Measurements from ENCODE around the gene GPA33. TPM values are rescaled to one million over a fixed set of nuclear protein-coding genes. Genes with fewer than 3 reads are reported as not detected.

Gene GPA33
- total RNA-seq, 4 donors from 2014 or later, result 0.29 TPM; not detected in 3

- intact Hi-C loops (cut with DNase I; ENCODE audit: low total_unique reads), result no loop called here
- Histone ChIP-seq H3K9me3 (no peaks in the 10 kb centered on the region), H3K4me1 (peaks cover 0 to 8% of the 10 kb centered on the region in 2 donors), H3K36me3 (no peaks in the 10 kb centered on the region), H3K27me3 (no peaks in the 10 kb centered on the region), H3K4me3 (no peak overlapping the region), H3K27ac (no peak overlapping the region)
- DNase-seq, result no peak
- TF ChIP-seq CTCF (IDR thresholded peaks at IDR 0.05), result no peak
- TF ChIP-seq POLR2A (IDR thresholded peaks at IDR 0.05), result no peak
These were observed 32.4 kb upstream of the GPA33 start for GRCh38 chr1:167122568-167122967.

GRCh38 chr1:167122121-167122480 is 31.9 kb upstream of the GPA33 start:
- H3K27ac ChIP-seq, result no peak overlapping the region
- H3K4me3 ChIP-seq, result no peak overlapping the region
- H3K36me3 ChIP-seq, result no peaks in the 10 kb centered on the region
- DNase-seq, result no peak
- no peaks in the 10 kb centered on the region for H3K27me3 ChIP-seq
- intact Hi-C loops (cut with DNase I; ENCODE audit: low total_unique reads), result no loop called here
- H3K4me1 ChIP-seq, result peaks cover 0 to 8% of the 10 kb centered on the region in 2 donors
- TF ChIP-seq POLR2A (IDR thresholded peaks at IDR 0.05) (no peak), CTCF (IDR thresholded peaks at IDR 0.05) (no peak)
- no peaks in the 10 kb centered on the region for H3K9me3 ChIP-seq

GRCh38 chr1:167121375-167122120 is 31.4 kb upstream of the GPA33 start:
- Histone ChIP-seq H3K4me3 (peak overlapping the region in 1 of 2 donors; percentile 17), H3K27me3 (no peaks in the 10 kb centered on the region), H3K36me3 (no peaks in the 10 kb centered on the region), H3K9me3 (no peaks in the 10 kb centered on the region), H3K27ac (no peak overlapping the region), H3K4me1 (peaks cover 0 to 8% of the 10 kb centered on the region in 2 donors)
- no peak for TF ChIP-seq POLR2A (IDR thresholded peaks at IDR 0.05)
- TF ChIP-seq CTCF (IDR thresholded peaks at IDR 0.05), result no peak
- intact Hi-C loops (cut with DNase I; ENCODE audit: low total_unique reads), result no loop called here
- DNase-seq, result peak in 1 of 2 donors; percentile 24

GRCh38 chr1:167120899-167121298 is 30.7 kb upstream of the GPA33 start:
- Histone ChIP-seq H3K4me3 (no peak overlapping the region), H3K27ac (no peak overlapping the region), H3K27me3 (no peaks in the 10 kb centered on the region), H3K9me3 (no peaks in the 10 kb centered on the region), H3K36me3 (no peaks in the 10 kb centered on the region), H3K4me1 (peaks cover 0 to 8% of the 10 kb centered on the region in 2 donors)
- intact Hi-C loops (cut with DNase I; ENCODE audit: low total_unique reads), result no loop called here
- no peak for DNase-seq
- no peak for TF ChIP-seq POLR2A (IDR thresholded peaks at IDR 0.05)

- H3K9me3 ChIP-seq, result no peaks in the 10 kb centered on the region
- no peak for TF ChIP-seq POLR2A (IDR thresholded peaks at IDR 0.05)
- TF ChIP-seq CTCF (IDR thresholded peaks at IDR 0.05), result no peak
- peaks cover 0 to 8% of the 10 kb centered on the region in 2 donors for H3K4me1 ChIP-seq
- no peaks in the 10 kb centered on the region for H3K27me3 ChIP-seq
- H3K27ac ChIP-seq, result no peak overlapping the region
- intact Hi-C loops (cut with DNase I; ENCODE audit: low total_unique reads), result no loop called here
- no peaks in the 10 kb centered on the region for H3K36me3 ChIP-seq
- no peak for DNase-seq
- no peak overlapping the region for H3K4me3 ChIP-seq
These were observed 29.5 kb upstream of the GPA33 start for GRCh38 chr1:167119696-167120095.

All from uterus (tissue), 4 donors.